Raji (cell line): ENCODE results near the gene G6PC2.

Experiments
- POLR2A ChIP-seq: IDR thresholded peaks from 2 replicates; pipeline ENCODE4 v1.6.1; 2011; ENCODE audit warnings: low read depth, low read length, control low read depth; ENCODE audit not compliant: insufficient read depth

The G6PC2 gene

DNA sequence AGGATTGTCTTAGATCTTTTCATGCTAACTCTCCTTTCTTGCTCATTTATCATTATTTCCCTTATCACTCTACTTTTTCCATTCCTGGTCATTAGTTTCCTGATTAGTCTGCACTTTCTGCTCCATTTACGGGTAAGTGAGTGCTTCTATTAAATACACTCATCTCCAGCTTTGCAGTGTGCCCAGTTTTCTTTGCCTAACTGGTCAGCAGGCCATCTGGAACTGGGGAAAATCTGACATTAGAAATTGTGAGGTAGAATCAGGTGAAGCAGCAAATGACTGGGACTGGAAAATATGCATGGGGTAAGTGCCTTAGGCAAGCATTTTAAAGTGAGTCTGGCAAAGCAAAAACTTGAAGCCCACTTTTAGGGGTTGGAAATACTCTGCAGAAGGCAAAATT, 29.2 kb downstream of the G6PC2 start:
- TF ChIP-seq POLR2A, result no peak

GRCh38 chr2:168934826-168935225, 33.7 kb downstream of the G6PC2 start:
- TF ChIP-seq POLR2A, result no peak

- TF ChIP-seq POLR2A, result no peak
Measured at GRCh38 chr2:168935810-168936581, 34.9 kb downstream of the G6PC2 start.

GRCh38 chr2:168939061-168939460, 38.0 kb downstream of the G6PC2 start:
- TF ChIP-seq POLR2A, result no peak

GRCh38 chr2:168939918-168940317, 38.8 kb downstream of the G6PC2 start:
- TF ChIP-seq POLR2A, result no peak

DNA sequence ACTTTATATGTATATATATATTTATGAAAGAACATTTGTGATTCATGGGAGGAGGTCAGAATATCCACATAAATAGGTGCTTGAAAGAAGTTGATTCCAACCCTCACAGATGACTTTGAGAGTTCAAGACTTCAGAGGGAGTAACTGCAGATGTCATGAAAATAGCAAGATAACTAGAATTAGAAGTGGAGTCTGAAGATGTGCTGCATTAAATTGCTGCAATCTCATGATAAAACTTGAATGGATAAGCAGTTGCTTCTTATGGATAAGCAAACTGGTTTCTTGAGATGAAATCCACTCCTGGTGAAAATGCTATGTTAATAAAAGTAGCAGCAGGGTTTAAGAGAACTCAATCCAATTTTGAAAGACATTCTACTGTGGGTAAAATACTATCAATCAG, 40.2 kb downstream of the G6PC2 start:
- TF ChIP-seq POLR2A, result no peak

DNA sequence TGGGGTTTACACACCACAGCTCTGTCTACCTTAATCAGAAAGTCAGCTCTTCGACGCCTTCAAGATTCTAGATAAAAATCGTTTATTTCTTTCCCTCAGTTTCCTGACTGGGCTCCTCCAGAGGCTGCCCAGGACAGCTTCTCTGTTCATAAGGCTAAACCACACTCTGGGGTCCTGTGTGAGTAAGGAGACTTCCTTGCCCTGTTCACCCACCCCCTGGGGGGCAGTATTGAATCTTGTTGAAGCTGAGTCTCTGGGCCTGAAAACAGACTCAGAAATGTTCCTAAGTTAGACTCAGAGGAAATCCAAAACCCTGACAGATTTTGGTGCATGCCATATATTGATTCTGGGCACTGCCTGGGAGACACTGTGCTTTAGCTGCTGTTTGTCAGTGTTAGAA, 43.0 kb downstream of the G6PC2 start:
- TF ChIP-seq POLR2A, result no peak

GRCh38 chr2:168945508-168945907, 44.4 kb downstream of the G6PC2 start:
- no peak for TF ChIP-seq POLR2A

GRCh38 chr2:168948621-168949212, 47.6 kb downstream of the G6PC2 start:
- no peak for TF ChIP-seq POLR2A

- no peak for TF ChIP-seq POLR2A
Measured at GRCh38 chr2:168949324-168949723, 48.2 kb downstream of the G6PC2 start.

- no peak for TF ChIP-seq POLR2A
Measured at GRCh38 chr2:168951871-168952270, 50.8 kb downstream of the G6PC2 start.

GRCh38 chr2:168952424-168952823, 51.3 kb downstream of the G6PC2 start:
- no peak for TF ChIP-seq POLR2A

- no peak for TF ChIP-seq POLR2A
Measured at GRCh38 chr2:168954256-168954655, 53.2 kb downstream of the G6PC2 start.

DNA sequence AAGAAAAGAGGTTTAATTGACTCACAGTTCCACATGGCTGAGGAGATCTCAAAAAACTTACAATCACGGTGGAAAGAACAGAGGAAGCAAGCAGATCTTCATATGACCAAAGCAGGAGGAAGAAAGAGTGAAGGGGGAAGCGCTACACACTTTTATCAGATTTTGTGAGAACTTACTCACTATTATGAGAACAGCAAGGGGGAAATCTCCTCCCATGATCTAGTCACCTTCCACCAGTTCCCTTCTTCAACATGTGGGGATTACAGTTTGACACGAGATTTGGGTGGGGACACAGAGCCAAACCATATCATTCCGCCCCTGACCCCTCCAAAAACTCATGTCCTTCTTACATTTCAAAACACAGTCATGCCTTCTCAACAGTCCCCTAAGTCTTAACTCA, 54.2 kb downstream of the G6PC2 start:
- no peak for TF ChIP-seq POLR2A

DNA sequence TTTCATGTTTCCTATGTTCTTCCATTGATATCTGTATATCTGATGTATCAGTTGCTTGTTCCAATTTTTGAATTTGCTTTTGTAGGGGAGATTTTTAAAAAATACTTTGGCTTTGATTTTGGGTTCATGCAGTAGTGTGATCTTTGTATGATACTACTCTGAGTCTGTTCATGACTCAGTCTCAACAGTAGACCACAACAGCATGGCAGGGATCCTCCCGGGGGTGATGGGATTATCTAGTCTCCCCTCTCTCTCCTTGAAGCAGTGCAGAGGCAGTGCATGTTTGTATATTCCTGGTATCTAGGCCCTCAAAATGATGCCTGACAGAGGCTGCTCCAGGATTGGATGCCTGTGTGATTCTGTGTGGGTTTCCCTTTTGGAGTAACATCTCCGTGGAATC, 55.3 kb downstream of the G6PC2 start:
- no peak for TF ChIP-seq POLR2A
